Lung microvascular endothelial cell (primary cell): ENCODE data around the gene TLNRD1. TPM values are rescaled to one million over a fixed set of nuclear protein-coding genes. Genes with fewer than 3 reads are reported as not detected.
A peak's percentile ranks its signal among the peaks of the same experiment; 100 is the strongest.
"Not testable (repeated sequence)": the region's sequence is repeated elsewhere in the genome, so short reads cannot be mapped to it uniquely, and the experiment has no call there.

Experiments
- DNase-seq, 2 donors: peaks; one replicate each; pipeline versions ENCODE4 v3.0.0 to v3.0.0-alpha.2; 2010; ENCODE audit warnings: low read depth in 2 of 2
- total RNA-seq: library from RNA; depleted of rRNA; stranded (reverse); fragments of >200 nt; gene quantifications from 2 replicates; pipeline ENCODE4 v1.2.1, GENCODE V29; 2014

TLNRD1 gene
- total RNA-seq: 7.0 and 9.9 TPM in 2 replicates

DNA sequence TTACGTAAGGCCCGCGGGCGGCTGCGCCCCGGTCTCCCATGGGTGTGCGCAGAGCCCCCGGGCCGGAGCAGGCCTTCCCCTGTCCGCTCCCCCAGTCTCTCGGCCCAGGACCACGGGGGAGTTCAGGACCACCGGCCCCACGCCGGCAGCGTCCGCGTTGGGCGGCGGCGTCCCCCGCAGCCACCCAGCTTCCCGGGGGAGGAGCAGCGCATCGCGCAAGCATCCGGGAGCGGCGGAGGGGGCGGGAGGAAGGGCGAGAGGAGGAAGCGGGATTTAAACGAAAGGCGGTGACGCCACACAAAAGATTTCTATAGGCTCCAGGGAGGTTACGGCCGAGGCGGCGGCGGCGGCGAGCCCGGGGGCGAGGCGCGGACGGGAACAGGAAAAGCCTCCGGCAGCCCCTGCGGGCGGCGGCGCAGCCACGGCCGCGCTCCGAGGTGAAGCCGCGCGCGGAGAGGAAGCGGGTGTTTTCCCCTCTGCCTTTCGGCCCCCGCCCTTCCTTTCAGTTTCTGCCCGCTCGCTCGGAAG is at the start of gene TLNRD1:
TSS of gene TLNRD1 (plus strand) at position 300 of the 528 bp plus-strand sequence. CDS start 1,349 bp downstream, outside the sequence.
- DNase-seq: peak; percentile 91 to 94

DNA sequence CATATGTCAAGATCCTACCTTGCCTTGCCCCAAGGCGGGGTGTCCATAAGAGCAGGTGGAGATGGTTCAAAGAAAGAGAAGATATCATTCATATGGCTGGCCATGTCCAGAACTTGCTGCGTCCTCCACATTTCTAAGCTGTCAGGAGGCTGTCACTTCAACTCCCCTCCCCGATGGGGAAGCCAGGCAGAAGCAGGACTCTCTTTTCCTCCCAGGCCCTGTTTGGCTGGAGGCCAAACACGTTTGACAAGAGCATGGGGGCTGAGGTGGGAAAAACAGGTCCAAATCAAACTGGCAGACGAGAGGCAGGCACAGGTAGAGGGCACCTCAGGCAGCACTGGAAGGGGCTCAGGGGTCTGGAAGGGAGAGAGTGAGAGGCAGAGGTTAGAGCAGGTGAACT is 48.8 kb upstream of the TLNRD1 start:
- no peak for DNase-seq

GRCh38 chr15:80953001-80953952 is 47.4 kb upstream of the TLNRD1 start:
- DNase-seq: no peak

GRCh38 chr15:80953953-80954778 is 46.6 kb upstream of the TLNRD1 start:
- no peak for DNase-seq

DNA sequence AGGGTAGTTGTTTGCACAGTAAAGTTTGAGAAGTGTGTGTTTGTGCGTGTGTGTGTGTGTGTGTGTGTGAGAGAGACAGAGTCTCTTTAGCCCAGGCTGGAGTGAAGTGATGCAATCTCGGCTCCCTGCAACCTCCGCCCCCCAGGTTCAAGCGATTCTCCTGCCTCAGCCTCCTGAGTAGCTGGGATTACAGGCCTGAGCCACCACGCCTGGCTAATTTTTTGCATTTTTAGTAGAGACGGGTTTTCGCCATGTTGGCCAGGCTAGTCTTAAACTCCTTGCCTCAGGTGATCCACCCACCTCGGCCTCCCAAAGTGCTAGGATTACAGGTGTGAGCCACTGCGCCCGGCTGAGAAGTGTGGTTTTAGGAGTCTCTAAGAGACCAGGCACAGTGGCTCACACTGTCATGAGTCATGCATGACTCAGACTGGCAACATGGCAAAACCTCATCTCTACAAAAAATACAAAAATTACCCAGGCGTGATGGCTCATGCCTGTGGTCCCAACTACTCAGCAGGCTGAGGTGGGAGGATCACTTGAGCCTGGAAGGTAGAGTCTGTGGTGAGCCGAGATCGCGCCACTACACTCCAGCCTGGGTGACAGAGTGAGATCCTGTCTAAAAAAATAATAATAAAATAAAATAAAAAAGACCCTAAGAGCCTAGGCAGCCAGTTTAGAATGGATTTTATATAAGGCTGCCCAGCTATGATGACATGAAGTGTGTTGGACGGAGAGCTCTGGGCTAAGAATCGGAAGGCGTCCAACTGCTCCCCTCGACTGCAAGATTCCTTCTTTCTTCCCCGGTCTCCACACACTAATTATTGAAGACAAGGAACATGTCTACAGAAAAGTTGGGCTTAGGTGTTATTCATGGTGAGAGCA is 44.9 kb upstream of the TLNRD1 start:
- peak; percentile 25 to 79 for DNase-seq

DNA sequence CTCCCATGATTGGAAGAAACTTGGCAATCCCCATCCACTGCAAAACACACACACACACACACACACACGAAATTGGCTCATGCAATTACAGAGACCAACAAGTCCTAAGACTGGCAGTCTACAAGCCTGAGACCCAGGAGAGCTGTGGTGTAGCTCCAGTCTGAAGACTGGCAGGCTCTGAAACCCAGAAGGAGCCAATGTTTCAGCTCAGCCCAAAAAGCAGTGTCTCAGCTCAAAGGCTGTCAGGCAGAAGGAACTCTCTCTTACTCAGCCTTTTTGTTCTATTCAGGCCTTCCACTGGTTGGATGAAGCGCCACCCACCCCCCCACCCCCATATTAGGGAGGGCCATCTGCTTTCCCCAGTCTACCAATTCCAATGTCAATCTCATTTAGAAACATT is 43.2 kb upstream of the TLNRD1 start:
- DNase-seq: no peak

- DNase-seq: no peak
Observed at GRCh38 chr15:80957976-80958375, 42.7 kb upstream of the TLNRD1 start.

GRCh38 chr15:80958818-80959495 is 41.8 kb upstream of the TLNRD1 start:
- no peak for DNase-seq

DNA sequence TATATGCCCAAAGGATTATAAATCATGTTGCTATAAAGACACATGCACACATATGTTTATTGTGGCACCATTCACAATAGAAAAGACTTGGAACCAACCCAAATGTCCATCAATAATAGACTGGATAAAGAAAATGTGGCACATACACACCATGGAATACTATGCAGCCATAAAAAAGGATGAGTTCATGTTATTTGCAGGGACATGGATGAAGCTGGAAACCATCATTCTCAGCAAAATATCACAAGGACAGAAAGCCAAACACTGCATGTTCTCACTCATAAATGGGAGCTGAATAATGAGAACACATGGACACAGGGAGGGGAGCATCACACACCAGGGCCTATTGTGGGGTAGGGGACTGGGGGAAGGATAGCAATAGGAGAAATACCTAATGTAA is 35.3 kb upstream of the TLNRD1 start:
- DNase-seq: not testable (repeated sequence)

GRCh38 chr15:80966431-80967197 is 34.1 kb upstream of the TLNRD1 start:
- DNase-seq: no peak

DNA sequence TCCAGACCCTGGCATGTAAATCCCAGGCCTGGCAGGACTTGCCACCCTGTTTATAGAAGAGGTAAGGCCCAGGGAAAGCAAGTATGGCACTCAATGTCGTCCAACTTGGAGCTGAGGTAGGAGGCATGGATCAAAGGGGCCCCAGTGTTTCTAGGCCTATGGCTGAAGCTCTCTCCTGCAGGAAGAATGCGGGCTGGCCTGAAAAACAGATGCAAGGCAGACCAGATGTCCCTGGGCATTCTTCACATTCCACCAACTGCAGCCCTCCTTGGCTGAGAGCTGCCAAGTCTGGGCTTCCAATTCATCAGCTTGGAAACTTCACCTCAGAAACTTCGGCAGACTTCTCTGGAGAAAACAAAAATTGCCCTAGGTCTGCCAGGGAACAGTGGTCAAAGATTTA is 33.3 kb upstream of the TLNRD1 start:
- peak in 1 of 2 donors; percentile 14 for DNase-seq

- DNase-seq: no peak
Observed at GRCh38 chr15:80967991-80968510, 32.7 kb upstream of the TLNRD1 start.

DNA sequence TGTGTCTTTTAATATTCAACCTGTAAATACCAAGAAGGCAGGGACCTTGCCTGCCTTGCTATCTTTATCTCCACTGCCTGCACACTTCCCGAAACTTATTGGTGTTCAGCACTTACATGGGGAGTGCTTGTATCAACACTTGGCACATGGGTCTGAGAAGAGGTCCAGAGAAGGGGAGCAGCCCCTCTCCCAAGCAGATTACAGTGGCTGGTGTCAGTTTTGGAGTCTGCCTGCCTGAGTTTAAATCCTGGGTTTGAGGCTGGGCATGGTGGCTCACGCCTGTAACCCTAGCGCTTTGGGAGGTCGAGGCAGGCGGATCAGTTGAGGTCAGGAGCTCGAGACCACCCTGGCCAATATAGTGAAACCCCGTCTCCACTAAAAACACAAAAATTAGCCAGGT is 31.4 kb upstream of the TLNRD1 start:
- DNase-seq: no peak

DNA sequence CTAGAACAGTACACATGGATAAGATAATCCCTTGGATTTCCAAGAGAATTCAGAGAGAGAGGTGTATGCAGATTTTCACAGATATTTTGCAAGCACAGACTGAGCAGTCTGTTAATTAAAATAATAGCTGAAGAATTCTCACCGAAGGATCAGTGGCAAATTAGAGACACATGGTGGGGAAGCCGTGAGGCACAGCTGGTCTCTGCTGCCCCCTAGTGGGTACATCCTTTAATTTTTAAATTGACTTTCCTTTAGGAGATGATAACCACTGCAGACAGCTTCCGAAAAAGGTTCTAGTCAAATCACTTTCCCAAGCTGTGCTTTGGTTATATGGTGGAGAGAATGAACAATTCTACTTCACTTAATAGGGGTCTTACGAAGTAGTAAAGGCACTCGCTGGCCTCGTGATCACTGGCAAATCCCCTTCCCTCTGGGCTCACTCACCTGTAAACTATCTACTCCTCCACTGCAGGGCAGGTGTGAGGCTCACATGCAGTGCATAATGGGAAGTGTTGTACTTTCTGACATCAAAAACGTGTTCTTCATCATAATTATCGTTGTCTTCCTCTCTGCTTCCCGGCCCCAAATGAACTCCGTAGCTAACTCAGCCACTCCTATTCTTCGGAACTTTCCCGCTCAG is 30.6 kb upstream of the TLNRD1 start:
- DNase-seq: peak; percentile 64 to 76

- DNase-seq: no peak
Observed at GRCh38 chr15:80970658-80971057, 30.1 kb upstream of the TLNRD1 start.

DNA sequence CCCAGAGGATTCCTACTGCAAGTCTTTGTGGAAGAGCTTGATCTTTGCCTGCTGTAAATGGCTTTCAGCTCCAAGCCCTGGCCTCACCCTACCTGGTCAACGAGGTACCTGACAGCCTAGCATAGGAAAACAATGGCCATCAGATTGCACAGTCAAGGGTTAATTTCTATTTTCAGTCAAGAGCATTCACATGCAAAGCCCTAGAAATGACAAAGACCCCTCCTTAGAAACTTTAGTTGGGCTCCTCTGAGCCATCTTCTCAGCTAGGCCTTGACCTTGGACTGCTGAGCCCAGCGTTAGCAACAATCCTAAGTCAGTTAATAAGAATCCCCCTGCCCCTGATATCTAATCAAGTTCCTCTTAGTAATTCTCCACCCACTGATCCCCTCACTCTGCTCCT is 29.6 kb upstream of the TLNRD1 start:
- no peak for DNase-seq

- DNase-seq: no peak
Observed at GRCh38 chr15:80972276-80972675, 28.4 kb upstream of the TLNRD1 start.

DNA sequence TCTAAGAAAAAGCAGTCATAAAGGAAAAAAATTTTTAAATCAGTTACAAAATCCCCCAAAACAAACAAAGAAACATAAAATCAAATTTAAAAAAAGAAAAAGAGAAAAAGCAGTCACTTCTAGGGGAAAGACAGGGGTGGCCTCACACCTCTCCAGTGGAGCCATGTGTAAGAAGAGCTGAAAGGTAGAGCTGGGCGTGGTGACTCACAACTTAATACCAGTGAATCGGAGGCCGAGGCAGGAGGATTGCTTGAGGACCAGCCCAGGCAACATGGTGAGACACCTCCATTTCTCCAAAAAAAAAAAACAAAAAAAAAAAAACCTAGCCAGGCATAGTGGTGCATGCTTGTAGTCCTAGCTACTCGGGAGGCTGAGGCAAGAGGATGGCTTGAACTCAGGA is 25.8 kb upstream of the TLNRD1 start:
- DNase-seq: no peak

GRCh38 chr15:80976851-80977250 is 23.9 kb upstream of the TLNRD1 start:
- no peak for DNase-seq
